Measurements from ENCODE around the gene DNAAF5. TPM values are rescaled to one million over a fixed set of nuclear protein-coding genes. Genes with fewer than 3 reads are reported as not detected.

DNAAF5 gene
- total and polyA plus RNA-seq, 9 of the 15 experiments (the other 6 are each of a cell fraction or from before 2014, with no cell fraction given) = 3.1 to 69.7 (median 19.1) TPM

GRCh38 chr7:828793-829561, 102.5 kb downstream of the DNAAF5 start:
- H3K27me3 ChIP-seq (ENCODE audit: control insufficient read depth in 2 of 2, insufficient read depth in 2 of 2, low read length in 2 of 2) = no peaks in the 10 kb centered on the region
- POLR2A ChIA-PET = interaction anchor here (0.6 kb wide), 1 partner anchor 16 kb away, joined by 3 read pairs; no protein-coding TSS in a partner anchor
- no peak overlapping the region for H3K4me3 ChIP-seq
- peaks cover 28% of the 10 kb centered on the region; the same call in 1 of the 2 replicates for H4K20me1 ChIP-seq (replicated peaks; ENCODE audit: control insufficient read depth, insufficient read depth, low read length)
- FAIRE-seq = no peak
- peaks cover 18 to 29% of the 10 kb centered on the region in 2 experiments for H3K4me1 ChIP-seq (replicated peaks in 1 of 2; ENCODE audit: control insufficient read depth in 2 of 2, insufficient read depth in 2 of 2, low read length in 2 of 2)
- peaks cover 6% of the 10 kb centered on the region for H3K9me1 ChIP-seq (ENCODE audit: control insufficient read depth, insufficient read depth, low read length)
- BruUV-seq (replicated peaks) = no TSS peak
- WGBS (ENCODE audit: insufficient coverage, low coverage, missing lambda C conversion rate) = 77% methylated on average over 12 of the region's 14 CpGs
- no peak overlapping the region for H3K27ac ChIP-seq (ENCODE audit: extremely low read depth, low read depth, low read length)
- H3K9ac ChIP-seq (ENCODE audit: insufficient read depth in 1 of 2, low read depth in 2 of 2, low read length in 2 of 2) = no peak overlapping the region
- peaks cover 92% of the 10 kb centered on the region for H3K79me2 ChIP-seq (ENCODE audit: control insufficient read depth, insufficient read depth, low read length)
- H3K36me3 ChIP-seq (ENCODE audit: control insufficient read depth, insufficient read depth, low read length) = peaks cover 31% of the 10 kb centered on the region; the same call in 2 of the 3 replicates
- no peak overlapping the region for H3K4me2 ChIP-seq (ENCODE audit: insufficient read depth, low read length)
- TF ChIP-seq, protein P1, sequence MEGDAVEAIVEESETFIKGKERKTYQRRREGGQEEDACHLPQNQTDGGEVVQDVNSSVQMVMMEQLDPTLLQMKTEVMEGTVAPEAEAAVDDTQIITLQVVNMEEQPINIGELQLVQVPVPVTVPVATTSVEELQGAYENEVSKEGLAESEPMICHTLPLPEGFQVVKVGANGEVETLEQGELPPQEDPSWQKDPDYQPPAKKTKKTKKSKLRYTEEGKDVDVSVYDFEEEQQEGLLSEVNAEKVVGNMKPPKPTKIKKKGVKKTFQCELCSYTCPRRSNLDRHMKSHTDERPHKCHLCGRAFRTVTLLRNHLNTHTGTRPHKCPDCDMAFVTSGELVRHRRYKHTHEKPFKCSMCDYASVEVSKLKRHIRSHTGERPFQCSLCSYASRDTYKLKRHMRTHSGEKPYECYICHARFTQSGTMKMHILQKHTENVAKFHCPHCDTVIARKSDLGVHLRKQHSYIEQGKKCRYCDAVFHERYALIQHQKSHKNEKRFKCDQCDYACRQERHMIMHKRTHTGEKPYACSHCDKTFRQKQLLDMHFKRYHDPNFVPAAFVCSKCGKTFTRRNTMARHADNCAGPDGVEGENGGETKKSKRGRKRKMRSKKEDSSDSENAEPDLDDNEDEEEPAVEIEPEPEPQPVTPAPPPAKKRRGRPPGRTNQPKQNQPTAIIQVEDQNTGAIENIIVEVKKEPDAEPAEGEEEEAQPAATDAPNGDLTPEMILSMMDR (IDR thresholded peaks at IDR 0.05 in 2 of 3, conservative IDR thresholded peaks at IDR 0.05 in 1 of 3; ENCODE audit: insufficient read depth in 2 of 3, low read depth in 1 of 3, low read length in 3 of 3) = no peak
- TF ChIP-seq HDAC1 (IDR thresholded peaks at IDR 0.05) (no peak), ZBTB33 (CRISPR knock-in tag; IDR thresholded peaks at IDR 0.05) (peak; percentile 58), XRCC3 (IDR thresholded peaks at IDR 0.05) (no peak)
- TF ChIP-seq, protein P2, sequence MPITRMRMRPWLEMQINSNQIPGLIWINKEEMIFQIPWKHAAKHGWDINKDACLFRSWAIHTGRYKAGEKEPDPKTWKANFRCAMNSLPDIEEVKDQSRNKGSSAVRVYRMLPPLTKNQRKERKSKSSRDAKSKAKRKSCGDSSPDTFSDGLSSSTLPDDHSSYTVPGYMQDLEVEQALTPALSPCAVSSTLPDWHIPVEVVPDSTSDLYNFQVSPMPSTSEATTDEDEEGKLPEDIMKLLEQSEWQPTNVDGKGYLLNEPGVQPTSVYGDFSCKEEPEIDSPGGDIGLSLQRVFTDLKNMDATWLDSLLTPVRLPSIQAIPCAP (CRISPR knock-in tag; IDR thresholded peaks at IDR 0.05; ENCODE audit: borderline replicate concordance) = no peak
- no peaks in the 10 kb centered on the region for H3K9me3 ChIP-seq (replicated peaks; ENCODE audit: control insufficient read depth, insufficient read depth, low read depth, low read length)
- H2AFZ ChIP-seq (ENCODE audit: low read depth, low read length) = no peak overlapping the region
- in situ Hi-C loops (cut with MboI) (no loop called here), intact Hi-C loops (cut with micrococcal nuclease) (no loop called here)
- CTCF ChIA-PET (ENCODE audit: low intra/inter-chr PET ratio) = no interaction called here
- no peak for ATAC-seq
- no peak for DNase-seq (ENCODE audit: extremely low read depth in 1 of 4, low spot score in 3 of 4)

All from K562 (cell line).